B cell (primary cell): Measurements from ENCODE around the gene KRTAP24-1. TPM values are rescaled to one million over a fixed set of nuclear protein-coding genes. Genes with fewer than 3 reads are reported as not detected.

Experiments
- ATAC-seq: fragments of 200-7000 bp; cut with Tn5 transposase; one replicate; pipeline ENCODE4 v1.10.0; 2021; ENCODE audit warnings: low read depth, mild to moderate bottlenecking, moderate number of reproducible peaks, moderate library complexity
- CTCF ChIA-PET: fragments of 350-600 bp; sonication (Branson Sonifier 250); formaldehyde crosslinking; loops from one replicate; lab custom pipeline; 2021; ENCODE audit warnings: antibody characterized with exemption, inconsistent platforms; lab: Charles Lee
- POLR2A ChIA-PET: fragments of 350-600 bp; sonication (Branson Sonifier 250); formaldehyde crosslinking; loops from one replicate; lab custom pipeline; 2021; ENCODE audit warnings: antibody characterized with exemption; lab: Charles Lee
- DNase-seq: peaks from one replicate; pipeline ENCODE4 v3.0.0; 2013
- H2AFZ ChIP-seq: 2 replicates; pipeline ENCODE4 v1.6.1; 2012; ENCODE audit warnings: mild to moderate bottlenecking, low read depth, low read length; ENCODE audit not compliant: insufficient read depth, poor library complexity, severe bottlenecking
- H3K27ac ChIP-seq, 2 donors: 1 replicate in 1 of 2; 2 replicates in 1 of 2; pipeline ENCODE4 v1.5.1; 2012 to 2013; ENCODE audit warnings: low read length in 2 of 2, mild to moderate bottlenecking in 2 of 2, moderate library complexity in 1 of 2
- H3K27me3 ChIP-seq, 4 experiments: fragments of 200-600 bp in 1 of 4; sonication (generic) in 1 of 4; replicated peaks in 1 of 4; 1 replicate in 2 of 4; 2 replicates in 2 of 4; pipeline versions ENCODE4 v1.6.1 to v1.7.0; 2013 to 2016; ENCODE audit warnings: low read length in 3 of 4, mild to moderate bottlenecking in 2 of 4, mixed read lengths in 1 of 4, moderate library complexity in 1 of 4; ENCODE audit not compliant: insufficient read depth in 4 of 4, control insufficient read depth in 3 of 4; ENCODE audit errors: control extremely low read depth in 1 of 4
- H3K36me3 ChIP-seq, 2 experiments: replicated peaks in 1 of 2; 1 replicate in 1 of 2; 2 replicates in 1 of 2; pipeline versions ENCODE4 v1.6.1 to v1.7.1; 2013; ENCODE audit warnings: low read length in 1 of 2; ENCODE audit not compliant: insufficient read depth in 2 of 2, control insufficient read depth in 1 of 2; ENCODE audit errors: control extremely low read depth in 1 of 2, extremely low read depth in 1 of 2
- H3K4me1 ChIP-seq, 2 donors: fragments of 200-600 bp in 1 of 2; sonication (generic) in 1 of 2; 1 replicate in 1 of 2; 2 replicates in 1 of 2; pipeline versions ENCODE4 v1.5.1 to v1.6.1; 2013 to 2017; ENCODE audit warnings: low read length in 2 of 2; ENCODE audit not compliant: control insufficient read depth in 2 of 2, insufficient read depth in 2 of 2
- H3K4me2 ChIP-seq: replicated peaks from 2 replicates; pipeline ENCODE3; 2012; ENCODE audit warnings: mild to moderate bottlenecking, low read depth, low read length; ENCODE audit not compliant: poor library complexity, severe bottlenecking
- H3K4me3 ChIP-seq, 5 experiments: fragments of 200-600 bp in 1 of 5; sonication (generic) in 1 of 5; 1 replicate in 3 of 5; 2 replicates in 2 of 5; pipeline versions ENCODE4 v1.5.1 to v1.7.0; 2011 to 2016; ENCODE audit warnings: low read length in 4 of 5, mild to moderate bottlenecking in 4 of 5, low read depth in 2 of 5, control low read depth in 1 of 5, moderate library complexity in 1 of 5; ENCODE audit not compliant: insufficient read depth in 1 of 5; ENCODE audit errors: control extremely low read depth in 1 of 5, extremely low read depth in 1 of 5
- H3K79me2 ChIP-seq: fragments of 200-600 bp; sonication (generic); one replicate; pipeline ENCODE4 v1.6.0; 2016; ENCODE audit warnings: low read length; ENCODE audit not compliant: control insufficient read depth, insufficient read depth
- H3K9ac ChIP-seq: fragments of 200-600 bp; sonication (generic); 2 replicates; pipeline ENCODE4 v1.6.1; 2017; ENCODE audit warnings: mild to moderate bottlenecking, low read length, moderate library complexity
- H3K9me3 ChIP-seq, 3 donors: one replicate each; pipeline versions ENCODE4 v1.6.1 to v1.7.1; 2013; ENCODE audit warnings: low read length in 2 of 3; ENCODE audit not compliant: control insufficient read depth in 2 of 3, insufficient read depth in 1 of 3; ENCODE audit errors: control extremely low read depth in 1 of 3
- H4K20me1 ChIP-seq: 2 replicates; pipeline ENCODE4 v1.6.0; 2012; ENCODE audit warnings: mild to moderate bottlenecking, low read length; ENCODE audit not compliant: insufficient read depth, control insufficient read depth, poor library complexity, severe bottlenecking
- H3K27ac Mint-ChIP-seq: one replicate; pipeline ENCODE4 v1.8.0; 2021; ENCODE audit warnings: mixed read lengths
- H3K27me3 Mint-ChIP-seq: one replicate; pipeline ENCODE4 v1.8.0; 2021; ENCODE audit warnings: mixed read lengths
- H3K4me1 Mint-ChIP-seq: one replicate; pipeline ENCODE4 v1.8.0; 2021; ENCODE audit warnings: mixed read lengths
- H3K4me3 Mint-ChIP-seq: one replicate; pipeline ENCODE4 v1.8.0; 2021; ENCODE audit warnings: mixed read lengths
- H3K9me3 Mint-ChIP-seq: one replicate; pipeline ENCODE4 v1.8.0; 2022; ENCODE audit warnings: mixed read lengths; ENCODE audit not compliant: insufficient read depth
- EZH2 ChIP-seq: IDR thresholded peaks from 2 replicates; pipeline ENCODE4 v1.6.1; 2012; ENCODE audit warnings: borderline replicate concordance, low read depth, mild to moderate bottlenecking, moderate library complexity, low read length; ENCODE audit not compliant: insufficient read depth, poor library complexity, severe bottlenecking
- WGBS: methylation state at CpG from one replicate; pipeline ENCODE4 v1.1.5; 2013; ENCODE audit warnings: missing lambda C conversion rate; ENCODE audit not compliant: insufficient coverage; 5-methylcytosine and 5-hydroxymethylcytosine counted together
- intact Hi-C: fragments of 100-400 bp; cut with micrococcal nuclease; formaldehyde crosslinking; loops from one replicate; pipeline ENCODE4 v1.10.0; 2022
- polyA plus RNA-seq: library from polyadenylated mRNA; depleted of rRNA; stranded (reverse); fragments of >200 nt; gene quantifications from 2 replicates; pipeline ENCODE4 v1.2.3, GENCODE V29; 2012
- total RNA-seq, 2 donors: library from RNA; stranded (reverse); fragments of 120-200 nt in 1 of 2; gene quantifications; 1 replicate in 1 of 2; 2 replicates in 1 of 2; pipeline versions ENCODE4 v1.2.3 to v1.2.4, GENCODE V29; 2013 to 2022
- TF ChIP-seq, protein P1 (sequence below): fragments of 200-600 bp; IDR thresholded peaks from one replicate; pipeline ENCODE4 v1.8.0; 2022; ENCODE audit warnings: antibody characterized with exemption, mild to moderate bottlenecking

Gene KRTAP24-1
- total and polyA plus RNA-seq, 2 donors (not counting 1 experiment from before 2014, with no cell fraction given) = not detected

DNA sequence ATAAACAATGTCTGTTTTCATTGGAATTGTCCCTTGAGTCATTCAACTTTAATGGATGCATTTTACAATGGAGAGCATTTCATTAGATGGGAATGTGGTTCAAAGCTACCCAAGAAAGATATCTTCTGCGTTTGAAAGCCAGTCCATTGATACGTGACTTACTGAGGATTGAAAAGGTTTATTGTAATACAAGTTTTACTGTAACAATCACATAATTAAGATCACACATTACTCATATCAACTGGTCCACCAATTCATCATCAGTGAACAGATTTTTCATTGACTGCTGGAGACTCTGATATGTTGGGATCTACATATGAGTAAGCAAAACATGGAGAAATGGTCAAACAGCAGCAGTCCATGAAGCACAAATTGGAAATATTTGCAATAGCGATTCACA, 32.8 kb downstream of the KRTAP24-1 start:
- Histone ChIP-seq H4K20me1 (no peaks in the 10 kb centered on the region), H3K27me3 (no peaks in the 10 kb centered on the region), H3K4me2 (no peak overlapping the region), H2AFZ (no peak overlapping the region), H3K9me3 (no peaks in the 10 kb centered on the region), H3K9ac (no peak overlapping the region), H3K4me1 (no peaks in the 10 kb centered on the region), H3K4me3 (no peak overlapping the region), H3K79me2 (no peaks in the 10 kb centered on the region), H3K27ac (no peak overlapping the region), H3K36me3 (no peaks in the 10 kb centered on the region)
- Mint-ChIP-seq H3K4me1 (no peaks in the 10 kb centered on the region), H3K27me3 (no peaks in the 10 kb centered on the region), H3K27ac (no peak overlapping the region), H3K9me3 (peaks cover 6% of the 10 kb centered on the region), H3K4me3 (no peak overlapping the region)
- DNase-seq (no peak), ATAC-seq (no peak)
- TF ChIP-seq, protein P1, sequence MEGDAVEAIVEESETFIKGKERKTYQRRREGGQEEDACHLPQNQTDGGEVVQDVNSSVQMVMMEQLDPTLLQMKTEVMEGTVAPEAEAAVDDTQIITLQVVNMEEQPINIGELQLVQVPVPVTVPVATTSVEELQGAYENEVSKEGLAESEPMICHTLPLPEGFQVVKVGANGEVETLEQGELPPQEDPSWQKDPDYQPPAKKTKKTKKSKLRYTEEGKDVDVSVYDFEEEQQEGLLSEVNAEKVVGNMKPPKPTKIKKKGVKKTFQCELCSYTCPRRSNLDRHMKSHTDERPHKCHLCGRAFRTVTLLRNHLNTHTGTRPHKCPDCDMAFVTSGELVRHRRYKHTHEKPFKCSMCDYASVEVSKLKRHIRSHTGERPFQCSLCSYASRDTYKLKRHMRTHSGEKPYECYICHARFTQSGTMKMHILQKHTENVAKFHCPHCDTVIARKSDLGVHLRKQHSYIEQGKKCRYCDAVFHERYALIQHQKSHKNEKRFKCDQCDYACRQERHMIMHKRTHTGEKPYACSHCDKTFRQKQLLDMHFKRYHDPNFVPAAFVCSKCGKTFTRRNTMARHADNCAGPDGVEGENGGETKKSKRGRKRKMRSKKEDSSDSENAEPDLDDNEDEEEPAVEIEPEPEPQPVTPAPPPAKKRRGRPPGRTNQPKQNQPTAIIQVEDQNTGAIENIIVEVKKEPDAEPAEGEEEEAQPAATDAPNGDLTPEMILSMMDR = no peak
- TF ChIP-seq EZH2 = no peak
- ChIA-PET CTCF (no interaction called here), POLR2A (no interaction called here)
- WGBS = no CpG with 5 or more reads among the region's 3 CpGs
- intact Hi-C loops = no loop called here

- no peaks in the 10 kb centered on the region for H3K36me3 ChIP-seq
These were observed 33.9 kb downstream of the KRTAP24-1 start for GRCh38 chr21:30248844-30249243.

More at GRCh38 chr21:30248844-30249243, 33.9 kb downstream of the KRTAP24-1 start:
- no peak for TF ChIP-seq EZH2
- TF ChIP-seq, protein P1 = no peak
- Mint-ChIP-seq H3K27ac (no peak overlapping the region), H3K9me3 (peaks cover 6% of the 10 kb centered on the region), H3K4me3 (no peak overlapping the region), H3K4me1 (no peaks in the 10 kb centered on the region), H3K27me3 (no peaks in the 10 kb centered on the region)
- H2AFZ ChIP-seq = no peak overlapping the region
- no peaks in the 10 kb centered on the region for H3K27me3 ChIP-seq
- no peak overlapping the region for H3K27ac ChIP-seq
- no peaks in the 10 kb centered on the region for H4K20me1 ChIP-seq
- intact Hi-C loops = no loop called here
- H3K4me3 ChIP-seq = no peak overlapping the region
- no peaks in the 10 kb centered on the region for H3K4me1 ChIP-seq
- ATAC-seq = no peak
- no peaks in the 10 kb centered on the region for H3K9me3 ChIP-seq
- 97% methylated on average over 9 of the region's 9 CpGs for WGBS
- H3K9ac ChIP-seq = no peak overlapping the region
- no peaks in the 10 kb centered on the region for H3K79me2 ChIP-seq
- no peak for DNase-seq
- H3K4me2 ChIP-seq = no peak overlapping the region
- CTCF ChIA-PET = no interaction called here
- POLR2A ChIA-PET = no interaction called here
